GM04503 (cell line): ENCODE data around the gene BOD1.

Source experiments
- DNase-seq: peaks from one replicate; pipeline ENCODE4 v3.0.0-alpha.2; 2012; ENCODE audit warnings: low read depth

BOD1 gene

DNA sequence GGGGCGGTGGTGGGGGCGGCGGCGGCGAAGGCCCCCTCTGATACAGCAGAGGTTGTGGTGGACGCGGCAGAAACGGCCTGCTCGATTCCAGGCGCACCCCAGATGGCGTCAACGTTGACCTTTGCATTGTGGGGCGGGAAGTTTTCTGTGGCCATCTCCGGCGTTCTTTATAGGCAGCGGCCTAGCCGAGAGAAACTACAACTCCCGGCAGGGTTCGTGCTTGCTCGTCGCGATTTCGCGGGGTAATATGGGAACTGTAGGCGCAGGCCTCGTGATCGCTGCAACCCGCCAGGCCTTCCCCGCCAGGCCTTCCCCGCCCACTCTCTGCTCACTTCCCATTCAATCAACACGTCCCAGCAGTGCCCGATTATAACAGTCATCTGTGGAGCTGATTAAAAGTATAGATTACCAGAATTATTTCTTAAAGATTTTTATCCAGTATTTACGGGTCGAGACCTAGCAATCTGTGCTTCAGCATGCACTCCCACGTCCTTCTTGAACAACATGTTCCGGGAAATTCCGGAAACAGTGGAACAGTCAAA lies at the start of gene BOD1:
TSS of gene BOD1 (minus strand) at position 74 of the 542 bp plus-strand sequence. CDS start 214 bp downstream, outside the sequence.
- peak; percentile 90 for DNase-seq

DNA sequence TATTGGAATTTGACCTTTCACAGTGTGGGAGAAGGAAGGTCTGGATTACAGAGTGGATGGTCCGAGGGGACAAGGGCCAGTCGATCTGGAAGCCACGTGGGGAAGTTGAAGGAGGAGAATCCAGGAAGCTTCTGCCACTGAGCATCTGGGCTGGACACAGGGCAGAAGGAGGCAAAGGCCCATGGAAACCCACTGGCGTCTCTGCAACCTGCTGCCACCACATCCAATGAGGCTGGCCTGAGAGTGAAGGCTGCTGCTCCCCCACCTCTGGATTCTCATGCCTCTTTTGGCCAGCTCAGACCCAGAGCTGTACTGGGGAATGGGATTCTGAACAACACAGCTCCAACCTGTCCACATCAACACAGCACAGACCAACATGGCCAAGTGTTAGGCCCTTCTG lies 48.9 kb upstream of the BOD1 start:
- no peak for DNase-seq

DNA sequence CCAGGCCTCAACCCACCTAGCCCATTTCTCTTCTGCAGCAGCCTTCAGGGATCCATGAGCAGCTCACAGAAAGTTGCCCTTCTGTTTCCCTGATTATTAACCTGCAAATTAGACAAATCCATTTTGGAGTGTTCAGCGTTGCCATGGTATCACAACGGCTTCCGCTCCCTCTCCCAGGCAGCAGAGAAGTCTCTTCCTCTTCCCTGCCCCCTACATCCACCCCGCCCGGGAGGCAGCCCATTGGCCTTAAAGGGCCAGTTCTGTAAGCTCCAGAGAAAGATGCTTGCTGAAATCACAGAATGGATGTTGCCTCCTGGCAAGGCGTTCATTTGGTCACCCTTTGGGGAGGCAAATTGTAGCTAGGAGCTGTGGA lies 47.7 kb upstream of the BOD1 start:
- DNase-seq: no peak

DNA sequence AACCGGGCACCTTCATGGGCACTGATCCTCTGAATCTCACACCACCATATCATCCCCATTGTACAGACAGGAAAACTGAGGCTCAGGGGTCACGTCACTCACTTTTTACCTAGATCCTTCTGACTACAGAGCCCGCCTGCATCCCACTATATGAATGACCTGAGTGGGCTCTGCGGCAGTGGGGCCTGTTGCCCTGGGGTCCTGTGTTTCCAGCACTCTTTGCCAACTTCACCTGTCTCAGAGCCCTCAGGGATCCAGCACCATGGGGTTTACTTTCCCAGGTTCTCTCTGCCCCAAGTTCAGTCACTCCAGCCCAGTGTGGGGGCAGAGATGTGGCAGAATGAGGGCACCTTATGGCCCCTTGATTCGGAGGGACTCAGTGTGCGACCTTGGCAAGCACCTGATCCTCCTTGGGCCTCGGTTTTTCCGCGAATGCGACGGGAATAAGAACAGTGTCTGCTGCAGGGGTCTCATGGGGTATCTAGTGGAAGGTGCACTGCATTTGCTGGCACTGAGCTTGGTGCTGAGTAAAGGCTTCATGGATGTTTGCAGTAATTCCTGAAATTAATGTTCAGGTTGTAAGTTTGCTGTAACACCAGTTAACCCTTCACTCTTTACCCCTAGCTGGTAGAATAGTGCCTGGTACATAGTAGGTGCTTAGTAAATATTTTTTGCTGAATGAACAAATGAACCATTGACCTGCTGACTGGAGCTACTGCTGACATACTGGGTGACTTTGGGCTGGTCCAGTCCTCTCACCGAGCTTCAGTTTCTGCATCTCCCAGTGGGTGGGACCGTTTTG lies 47.1 kb upstream of the BOD1 start:
- DNase-seq: no peak

DNA sequence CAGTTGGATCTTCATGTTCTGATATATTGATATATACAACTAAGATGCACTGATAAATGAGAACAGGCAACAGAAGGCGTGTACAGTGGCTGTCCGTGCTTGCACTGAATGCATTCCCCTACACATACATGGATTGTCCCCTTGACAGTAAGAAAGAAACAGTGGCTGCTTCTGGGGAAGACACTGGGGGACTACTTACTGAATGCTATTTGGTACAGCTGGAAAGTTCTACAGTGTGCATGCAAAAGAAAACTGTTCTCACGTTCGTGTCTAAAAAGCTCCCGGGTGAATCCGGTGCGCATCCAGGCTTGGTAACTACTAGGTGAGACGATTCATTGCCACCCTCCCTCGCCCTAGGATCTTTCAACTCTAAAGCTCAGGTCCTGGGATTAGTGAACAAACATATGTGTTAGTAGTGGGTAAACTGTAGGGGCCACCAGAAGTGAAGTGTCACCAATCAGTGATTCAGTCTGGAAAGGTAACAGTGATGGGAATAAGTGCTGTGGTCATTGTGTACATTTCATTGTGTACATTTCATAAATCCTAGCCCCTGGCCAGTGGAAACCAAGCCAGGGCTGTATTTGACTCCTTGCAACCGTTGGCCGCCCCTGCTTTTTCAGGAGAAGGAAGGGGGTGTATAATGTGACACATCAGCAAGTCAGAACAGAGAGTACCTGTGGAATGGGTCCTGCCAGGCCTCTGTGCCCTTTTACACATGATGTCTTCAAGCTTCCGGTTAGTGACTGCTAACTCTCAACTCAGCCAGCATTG lies 46.3 kb upstream of the BOD1 start:
- DNase-seq: no peak

DNA sequence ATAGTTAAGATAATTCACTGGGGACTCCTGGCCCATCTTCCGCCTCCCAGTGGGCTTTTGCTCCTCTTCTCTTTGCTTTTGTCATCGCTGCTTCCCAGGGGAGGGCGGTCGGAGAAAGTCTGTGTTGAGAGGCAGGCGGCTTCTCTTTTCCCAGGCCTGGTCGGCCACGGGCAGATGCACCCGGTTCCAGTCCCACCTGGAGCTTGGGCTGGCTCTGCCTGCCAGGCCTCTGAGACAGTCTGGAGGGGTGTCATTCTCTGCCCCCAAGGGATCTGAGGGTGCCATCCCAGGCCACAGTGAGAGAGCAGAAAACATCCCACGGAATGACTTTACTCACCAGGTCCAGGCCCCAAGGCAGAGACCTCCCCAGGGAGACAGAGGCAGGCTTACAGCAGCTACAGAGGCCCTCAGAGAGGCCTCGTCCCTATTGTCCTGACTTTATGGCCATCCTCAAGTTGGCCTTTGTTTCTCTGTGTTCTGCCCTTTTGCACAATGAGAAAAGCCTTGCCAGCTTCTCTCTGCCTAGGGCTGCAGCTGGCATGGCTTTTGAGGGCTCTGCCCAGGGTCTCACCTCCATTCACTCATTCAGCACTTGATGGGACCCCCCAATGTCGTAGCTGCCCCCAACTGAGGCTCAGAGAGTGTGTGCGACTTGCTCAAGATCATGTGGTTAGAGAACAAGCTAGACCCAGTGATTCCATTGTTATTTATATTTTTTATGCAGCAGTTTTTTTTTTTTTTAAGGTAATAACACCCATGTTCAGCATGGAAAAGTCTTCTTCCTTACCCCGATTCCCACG lies 44.2 kb upstream of the BOD1 start:
- DNase-seq: no peak

DNA sequence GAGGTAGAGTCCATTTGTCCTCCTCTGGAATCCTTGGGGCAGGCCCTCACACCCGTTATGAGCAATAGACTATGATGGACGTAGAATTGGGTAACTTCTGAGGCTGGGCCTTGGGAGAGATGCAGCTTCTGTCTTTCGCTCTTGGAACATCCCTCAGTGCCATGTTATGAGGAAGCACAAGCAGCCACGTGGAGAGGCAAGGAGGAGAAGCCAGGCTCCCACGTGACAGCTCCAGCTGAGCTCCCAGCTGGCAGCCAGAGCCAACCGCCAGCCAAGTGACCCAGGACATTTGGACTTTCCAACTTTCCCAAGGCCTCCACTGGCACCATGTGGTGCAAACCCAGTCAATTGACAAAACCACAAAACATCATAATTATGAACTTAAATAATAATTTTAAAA lies 43.0 kb upstream of the BOD1 start:
- no peak for DNase-seq

DNA sequence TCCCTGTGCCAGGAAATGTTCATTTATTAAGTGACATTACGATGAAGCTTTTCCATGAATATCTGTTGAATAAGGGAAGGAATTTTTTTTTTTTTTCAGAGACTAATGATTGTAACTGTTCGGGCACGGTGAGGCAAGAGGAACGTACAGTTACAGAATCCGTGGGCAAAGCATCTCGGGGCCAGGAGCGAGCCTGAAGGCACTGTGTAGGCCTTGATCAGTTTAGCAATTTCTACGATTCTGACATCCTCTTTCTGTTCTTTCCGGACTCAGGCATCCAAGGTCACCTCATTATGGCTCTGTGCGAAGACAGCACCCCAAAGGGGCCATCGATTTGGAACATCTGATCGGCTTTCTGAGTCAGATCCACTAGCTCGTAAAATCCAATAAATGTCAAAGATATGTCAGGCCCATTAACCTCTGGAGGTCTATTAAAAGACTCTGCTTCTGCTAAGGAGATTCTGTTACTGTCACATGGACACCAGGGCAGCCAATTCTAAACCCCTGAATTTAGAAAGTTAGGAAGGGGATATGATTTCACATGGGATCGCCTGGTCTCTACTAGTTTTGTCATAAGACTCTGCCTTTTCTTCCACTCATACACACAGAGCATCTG lies 41.4 kb upstream of the BOD1 start:
- no peak for DNase-seq

DNA sequence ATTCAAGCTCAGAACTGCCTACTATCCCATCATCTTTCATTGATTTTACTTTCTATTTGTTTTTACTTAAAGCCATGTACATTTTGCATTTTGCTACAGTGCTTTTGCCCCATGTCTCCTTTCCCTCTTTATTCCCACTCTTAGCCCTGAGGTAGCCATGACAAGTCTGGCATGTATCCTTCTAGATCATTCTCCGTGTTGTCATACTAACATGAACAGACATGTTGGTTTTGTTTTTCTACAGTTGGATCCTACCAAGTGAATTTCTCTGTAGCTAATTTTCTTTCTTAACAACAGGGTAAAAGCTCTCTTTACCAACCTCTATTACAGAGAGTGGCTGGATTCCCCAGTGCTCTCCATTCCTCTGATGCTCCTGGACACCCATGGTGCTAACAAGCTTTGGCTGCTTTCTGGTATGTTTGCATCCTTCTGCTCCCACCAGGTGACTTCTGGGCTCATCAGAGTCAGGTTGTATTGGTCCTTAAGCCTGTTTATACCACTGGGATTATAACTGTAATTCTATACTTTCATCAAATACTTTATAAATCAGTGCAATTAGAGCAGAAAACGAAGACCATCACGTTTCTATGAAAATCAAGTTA lies 38.8 kb upstream of the BOD1 start:
- DNase-seq: no peak

DNA sequence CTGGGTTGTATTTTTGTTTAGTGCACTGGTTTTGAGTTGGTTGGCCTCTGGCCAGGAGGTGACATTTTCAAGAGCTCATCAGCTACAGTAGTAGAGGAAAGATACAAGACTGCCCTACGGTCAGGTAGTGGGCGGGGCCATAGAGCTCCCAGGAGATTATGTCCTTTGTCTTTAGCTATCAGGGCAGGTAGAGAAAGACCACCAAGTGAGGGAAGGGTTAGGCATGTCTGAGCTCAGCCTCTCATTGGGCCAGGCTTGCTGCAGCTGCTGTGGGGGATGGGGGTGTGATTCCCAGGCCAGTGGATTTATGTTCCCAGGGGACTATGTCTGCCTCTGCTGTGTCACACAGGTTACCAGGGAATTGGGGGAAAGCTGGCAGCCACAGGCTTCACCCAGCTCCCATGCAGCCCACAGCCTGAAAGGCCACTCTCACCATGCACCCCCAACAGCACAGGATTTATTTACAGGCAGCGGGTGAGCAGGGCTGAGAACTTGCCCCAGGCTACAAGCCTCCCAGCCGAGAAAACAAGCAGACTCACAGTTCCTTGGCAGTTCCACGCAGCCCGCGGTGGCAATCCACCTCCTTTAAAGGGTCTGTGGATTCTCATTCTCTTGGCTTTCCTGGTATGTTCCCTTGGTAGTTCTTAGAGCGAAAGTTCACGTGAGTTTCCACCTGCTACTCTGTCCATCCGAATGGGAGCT lies 37.5 kb upstream of the BOD1 start:
- no peak for DNase-seq

DNA sequence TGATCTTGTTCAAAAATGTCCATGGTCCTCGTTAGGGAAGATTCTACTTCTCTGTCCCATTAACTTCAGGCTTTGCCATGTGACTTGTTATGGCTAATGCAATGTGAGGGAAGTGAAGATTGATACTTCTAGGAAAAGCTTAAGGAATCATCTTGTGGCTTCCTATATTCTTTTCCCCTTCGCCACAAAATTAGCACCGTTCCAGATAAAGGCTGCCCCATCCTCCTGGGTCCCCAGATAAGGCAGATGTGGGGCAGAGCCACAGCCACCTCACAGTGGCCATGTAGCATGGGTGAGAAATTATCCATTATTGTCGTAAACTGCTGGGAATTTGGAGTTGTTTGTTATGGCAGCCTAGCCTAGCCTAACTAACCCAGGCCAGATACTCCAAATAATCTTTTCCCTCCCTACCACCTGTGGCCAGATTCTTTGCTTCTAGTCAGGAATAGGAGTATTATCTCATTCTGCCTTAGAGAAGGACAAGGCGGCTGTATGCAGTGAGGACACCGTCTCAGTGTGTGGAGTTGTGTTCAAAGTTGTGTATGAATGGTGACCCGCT lies 31.9 kb upstream of the BOD1 start:
- DNase-seq: no peak

DNA sequence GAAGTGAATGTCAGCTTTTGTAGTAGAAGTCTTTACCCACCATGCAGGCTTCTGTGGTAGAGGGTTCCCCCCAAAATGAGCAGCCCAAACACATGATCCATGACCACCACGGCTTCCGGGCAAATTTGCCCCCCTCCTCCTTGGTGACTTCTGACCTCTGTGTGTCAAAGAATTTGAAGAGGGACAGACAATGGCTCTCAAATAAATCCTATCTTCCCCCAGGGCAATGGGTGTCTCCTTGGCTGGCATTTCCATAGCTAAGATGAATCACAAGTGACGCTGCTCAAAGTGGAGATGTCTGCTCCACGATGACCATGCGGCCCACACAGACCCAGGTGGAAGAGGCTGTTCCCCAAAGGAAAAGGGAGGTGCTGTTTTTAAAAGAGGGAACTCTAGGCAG lies 30.2 kb upstream of the BOD1 start:
- no peak for DNase-seq

DNA sequence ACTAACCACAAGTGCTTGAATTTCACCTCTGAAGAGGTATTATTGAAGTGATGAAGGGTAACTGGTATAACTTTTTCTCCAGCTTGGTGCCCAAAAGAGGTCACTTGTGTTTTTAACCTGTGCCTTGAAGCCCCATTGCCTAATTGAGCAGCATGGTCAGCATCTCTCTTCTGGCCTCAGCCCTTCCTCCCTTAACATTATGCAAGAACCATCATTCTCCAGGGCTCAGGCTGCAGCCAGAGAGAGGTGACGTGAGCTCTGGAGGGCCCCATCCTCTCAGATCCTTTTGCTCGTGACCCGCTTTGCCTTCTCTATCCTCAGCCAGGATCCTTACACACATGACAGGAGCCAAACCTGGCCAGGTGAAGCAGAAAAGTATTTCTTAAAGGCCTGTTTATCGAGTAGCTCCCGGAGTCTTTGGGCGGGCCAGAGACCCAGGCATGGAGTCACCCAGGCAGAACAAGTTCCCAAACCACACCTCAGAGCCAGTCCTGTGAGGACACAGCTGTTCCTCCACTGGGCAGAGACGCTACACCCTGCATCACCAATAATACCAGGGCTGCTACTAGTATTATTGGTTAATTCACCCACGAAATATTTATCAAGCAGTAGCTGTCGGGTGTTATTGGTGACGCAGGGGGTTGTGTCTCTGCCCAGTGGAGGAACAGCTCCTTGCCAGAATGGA lies 29.6 kb upstream of the BOD1 start:
- no peak for DNase-seq

DNA sequence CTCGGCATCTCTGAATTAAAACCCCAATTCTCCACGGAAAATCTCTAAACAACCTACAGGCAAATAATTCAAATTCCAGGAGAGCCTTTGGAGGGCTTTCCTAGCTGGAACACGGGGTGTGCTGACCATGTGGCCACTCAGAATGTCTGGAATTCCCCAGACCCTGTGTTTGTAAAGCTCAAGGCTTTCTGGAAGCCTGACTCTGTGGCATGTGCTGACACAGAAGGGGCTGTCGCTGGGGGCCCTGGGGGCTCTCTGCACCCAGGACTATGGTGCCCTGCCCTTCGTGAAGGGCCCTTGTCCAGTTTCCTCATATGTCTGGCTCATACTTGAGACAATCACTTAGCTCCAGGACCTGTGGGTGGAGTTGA lies 29.0 kb upstream of the BOD1 start:
- no peak for DNase-seq

DNA sequence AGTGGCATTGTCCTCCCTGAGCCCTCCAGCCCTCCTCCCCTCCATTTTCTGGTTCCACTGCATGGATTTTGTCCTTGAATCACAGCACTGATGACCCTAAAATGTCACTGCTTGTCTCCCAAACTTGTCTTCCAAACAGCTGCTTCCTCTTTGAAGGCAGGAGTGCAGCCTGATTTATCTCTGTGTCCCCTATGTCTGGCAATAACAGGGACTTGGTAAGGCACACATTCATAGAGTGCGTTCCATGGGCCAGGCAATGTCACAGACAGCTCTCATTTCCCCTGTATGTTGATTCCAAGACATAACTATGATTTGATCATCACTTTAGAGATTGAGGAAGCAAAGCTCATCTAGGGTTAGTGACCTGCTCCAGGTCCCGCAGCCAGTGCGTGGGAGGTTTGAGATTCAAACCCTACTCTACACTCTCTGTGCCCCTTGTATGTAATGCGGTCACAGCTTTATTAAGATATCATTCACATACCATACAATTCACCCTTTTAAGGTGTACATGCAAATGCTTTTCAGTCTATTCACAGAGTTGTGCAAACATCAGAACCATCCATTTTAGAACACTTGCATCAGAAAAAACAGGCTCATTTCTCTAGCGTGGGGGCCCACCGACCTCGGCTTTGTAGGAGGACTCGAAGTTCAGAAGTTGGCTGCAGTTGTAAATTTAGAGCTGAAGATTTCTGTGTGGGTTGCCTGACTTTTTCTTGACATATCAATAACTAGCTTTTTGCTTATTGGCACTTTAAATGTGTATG lies 28.4 kb upstream of the BOD1 start:
- DNase-seq: no peak

DNA sequence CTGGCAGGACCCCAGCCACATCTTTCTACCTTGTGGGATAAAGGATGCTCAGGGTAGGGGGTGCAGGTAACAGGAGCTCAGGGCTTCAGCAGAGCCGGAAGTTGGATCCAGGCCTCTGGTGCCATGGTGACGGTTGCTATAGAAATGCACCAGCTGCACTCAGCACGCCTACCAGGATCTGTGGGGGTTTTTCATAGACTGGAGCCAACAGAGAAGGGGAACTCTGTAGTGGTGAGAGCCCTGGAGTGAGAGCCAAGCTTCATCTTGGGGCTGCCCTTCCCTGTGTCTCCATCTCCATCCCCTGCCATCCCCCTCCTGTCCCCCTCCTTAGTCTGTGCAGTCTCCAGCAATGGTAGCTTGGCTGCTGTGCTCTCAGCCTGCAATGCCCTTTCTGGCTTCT lies 27.5 kb upstream of the BOD1 start:
- DNase-seq: no peak

DNA sequence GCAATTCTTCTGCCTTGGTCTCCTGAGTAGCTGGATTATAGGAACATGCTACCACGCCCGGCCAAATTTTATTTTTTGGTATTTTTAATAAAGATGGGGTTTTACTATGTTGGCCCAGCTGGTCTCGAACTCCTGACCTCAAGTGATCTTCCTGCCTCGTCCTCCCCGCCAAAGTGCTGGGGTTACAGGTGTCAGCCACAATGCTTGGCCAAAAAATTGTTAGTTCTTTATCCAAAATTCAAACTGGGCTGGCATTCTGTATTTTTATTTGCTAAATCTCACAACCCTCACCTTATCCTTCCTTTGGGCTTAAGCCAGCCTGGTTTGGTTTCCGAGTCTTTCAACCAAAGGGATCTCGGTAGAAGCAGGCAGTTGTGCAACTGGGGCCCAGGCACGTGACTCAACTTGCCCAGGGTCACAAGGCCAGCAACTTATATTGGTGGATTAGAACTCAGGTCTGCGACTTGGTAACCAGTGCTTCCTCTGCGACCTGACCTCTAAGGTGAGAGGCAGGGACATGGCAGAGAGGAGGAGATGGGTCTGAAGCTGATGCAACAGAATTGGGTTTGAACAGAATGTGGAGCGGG lies 26.5 kb upstream of the BOD1 start:
- DNase-seq: no peak

DNA sequence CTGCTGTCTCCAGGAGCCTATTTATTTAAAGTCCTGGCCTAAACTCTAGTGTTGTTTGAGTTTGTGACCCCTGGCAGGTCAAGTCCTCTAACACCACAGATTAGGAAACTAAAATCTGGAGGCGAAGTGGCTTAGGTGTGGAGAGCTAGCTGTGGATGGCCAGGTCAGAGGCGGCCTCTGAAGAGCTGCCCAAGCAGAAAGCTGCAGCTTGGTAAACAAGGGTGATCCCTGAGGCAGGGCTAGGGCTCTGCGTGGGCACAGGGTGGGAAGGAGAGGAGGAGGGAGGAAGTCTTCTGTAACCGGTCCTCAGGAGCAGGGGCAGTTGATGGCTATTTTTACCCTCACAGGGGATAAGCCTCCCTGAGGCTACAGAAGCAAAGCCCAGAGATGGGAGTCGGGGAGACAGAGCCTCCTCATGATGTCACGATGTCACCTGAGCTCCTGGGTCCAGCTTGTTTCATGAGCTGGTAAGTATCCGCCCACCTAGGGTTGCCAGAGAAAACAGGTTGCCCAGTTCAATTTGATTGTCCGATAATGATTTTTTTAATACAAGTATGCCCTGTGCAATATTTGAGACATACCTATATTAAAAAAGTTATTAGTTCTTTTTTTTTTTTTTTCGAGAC lies 25.9 kb upstream of the BOD1 start:
- no peak for DNase-seq
